GM18951 (cell line): Measurements from ENCODE around the gene GSTO1.

Experiments used
- POLR2A ChIP-seq: IDR thresholded peaks from 4 replicates; pipeline ENCODE4 v1.6.1; 2011; ENCODE audit warnings: mild to moderate bottlenecking; ENCODE audit not compliant: insufficient read length, insufficient read depth; ENCODE audit errors: extremely low read depth
- in situ Hi-C: fragments of 300-500 bp; cut with MboI; formaldehyde crosslinking; loops from one replicate; pipeline ENCODE4 v1.12.0; 2022; ENCODE audit warnings: low sequenced_read_pairs, mixed read lengths, inconsistent platforms; ENCODE audit not compliant: unreplicated experiment

The GSTO1 gene

DNA sequence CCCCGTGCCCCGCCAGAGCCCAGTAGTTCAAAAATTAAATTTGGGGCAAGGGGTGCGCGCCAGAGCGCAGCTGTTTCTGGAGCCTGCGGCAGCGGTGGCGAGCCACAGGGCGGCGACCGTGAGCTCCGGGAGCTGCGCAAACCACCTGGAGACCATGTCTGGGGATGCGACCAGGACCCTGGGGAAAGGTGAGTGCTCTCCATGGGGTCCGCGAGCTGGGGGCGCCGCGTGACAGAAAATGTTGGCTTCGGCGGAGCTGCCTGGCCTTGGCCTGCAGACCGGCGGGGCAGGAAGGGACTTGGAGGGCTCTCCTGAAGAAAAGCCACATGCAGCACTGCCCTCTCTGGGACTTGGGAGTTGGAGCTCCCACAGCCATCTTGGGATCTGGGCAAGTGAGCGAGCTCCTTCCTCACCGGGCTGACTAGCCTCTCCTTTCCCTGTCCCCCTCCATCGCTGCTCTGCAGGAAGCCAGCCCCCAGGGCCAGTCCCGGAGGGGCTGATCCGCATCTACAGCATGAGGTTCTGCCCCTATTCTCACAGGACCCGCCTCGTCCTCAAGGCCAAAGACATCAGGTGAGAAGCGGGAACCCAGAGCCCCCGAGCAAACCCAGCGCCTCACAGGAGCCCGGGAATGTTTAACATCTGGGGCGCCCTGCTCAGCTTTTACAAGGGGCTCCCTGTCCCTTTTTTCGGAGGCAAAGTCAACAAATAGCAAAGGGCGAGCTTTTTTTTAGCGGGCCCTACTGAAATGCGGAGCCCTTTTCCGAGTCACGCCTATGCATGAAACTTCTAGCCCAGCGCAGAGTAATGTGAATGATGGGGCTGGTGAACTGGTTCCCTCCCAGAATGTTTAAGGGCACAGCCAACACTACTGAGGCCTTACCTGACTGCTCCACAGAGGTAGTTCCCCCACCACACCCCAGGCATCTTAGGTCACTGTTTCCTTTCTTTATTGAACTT lies 20.4 kb downstream of the GSTO1 start:
- in situ Hi-C loops = no loop called here
- TF ChIP-seq POLR2A = no peak

DNA sequence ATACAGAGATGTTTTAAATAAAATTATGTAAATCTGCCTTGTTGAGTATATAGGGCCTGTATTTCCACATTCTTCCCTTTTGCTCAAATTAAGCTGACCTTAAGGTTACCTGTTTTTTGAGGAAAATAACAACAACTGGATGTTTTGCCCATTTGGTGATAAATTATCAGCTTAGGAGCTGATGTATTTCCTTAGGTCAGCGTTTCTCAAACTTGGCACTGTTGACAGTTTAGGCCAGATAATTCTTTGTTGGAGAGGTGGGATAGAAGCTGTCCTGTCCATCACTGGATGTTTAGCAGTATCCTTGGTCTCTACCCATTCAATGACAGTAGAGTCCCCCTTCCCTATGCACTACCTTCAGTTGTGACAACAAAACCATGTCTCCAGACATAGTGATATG lies 21.5 kb downstream of the GSTO1 start:
- TF ChIP-seq POLR2A = no peak
- in situ Hi-C loops = no loop called here

GRCh38 chr10:104277785-104278184 lies 23.1 kb downstream of the GSTO1 start:
- in situ Hi-C loops = no loop called here
- no peak for TF ChIP-seq POLR2A

DNA sequence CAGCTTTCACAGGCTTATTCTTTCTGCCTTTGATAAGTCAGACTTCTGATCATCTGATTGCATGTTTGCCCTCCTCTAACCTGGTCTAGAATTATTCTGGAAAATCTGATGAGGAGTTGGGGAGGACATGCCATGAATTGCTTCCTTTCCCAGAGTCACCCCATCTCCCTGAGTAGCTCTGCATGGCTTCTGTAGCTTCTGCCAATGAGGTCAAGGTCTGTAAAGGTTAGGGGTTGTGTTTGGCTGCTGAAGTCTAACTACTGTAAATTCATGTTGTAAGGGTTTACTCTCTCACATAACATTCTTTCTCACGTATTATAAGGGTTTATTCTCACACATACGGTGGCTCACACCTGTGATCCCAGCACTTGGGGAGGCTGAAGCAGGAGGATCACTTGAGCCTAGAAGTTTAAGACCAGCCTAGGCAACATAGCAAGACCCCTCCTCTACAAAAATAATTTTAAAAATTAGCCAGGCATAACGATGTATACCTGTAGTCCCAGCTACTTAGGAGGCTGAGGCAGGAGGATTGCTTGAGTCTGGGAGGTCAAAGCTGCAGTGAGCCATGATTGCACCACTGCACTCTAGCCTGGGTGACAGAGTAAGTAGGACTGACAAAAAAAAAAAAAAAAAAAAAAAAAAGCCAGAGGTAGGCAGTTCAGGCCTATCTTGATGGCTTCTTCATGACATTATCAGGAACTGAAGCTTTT lies 25.0 kb downstream of the GSTO1 start:
- TF ChIP-seq POLR2A = no peak
- in situ Hi-C loops = no loop called here

GRCh38 chr10:104281694-104282093 lies 27.0 kb downstream of the GSTO1 start:
- no peak for TF ChIP-seq POLR2A
- in situ Hi-C loops = no loop called here

DNA sequence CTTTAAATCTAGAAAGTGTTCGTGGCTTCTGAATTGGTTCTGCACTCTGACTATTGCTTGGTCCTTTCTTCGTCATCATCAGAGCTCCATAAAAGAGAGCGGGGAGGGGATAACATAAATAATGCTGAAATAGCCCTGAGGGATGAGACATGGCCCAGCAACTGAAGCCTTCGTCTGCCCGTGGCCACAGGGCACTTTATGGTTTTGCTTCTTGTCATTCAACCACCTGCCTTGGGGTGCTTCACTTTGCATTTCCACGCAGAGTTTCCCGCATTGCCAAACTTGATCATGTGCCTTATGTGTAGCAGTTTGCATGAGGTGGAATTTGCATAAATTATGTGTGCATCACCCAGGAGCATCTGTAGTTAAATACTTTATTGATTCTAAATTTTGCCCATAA lies 30.2 kb downstream of the GSTO1 start:
- TF ChIP-seq POLR2A = no peak
- in situ Hi-C loops = no loop called here

DNA sequence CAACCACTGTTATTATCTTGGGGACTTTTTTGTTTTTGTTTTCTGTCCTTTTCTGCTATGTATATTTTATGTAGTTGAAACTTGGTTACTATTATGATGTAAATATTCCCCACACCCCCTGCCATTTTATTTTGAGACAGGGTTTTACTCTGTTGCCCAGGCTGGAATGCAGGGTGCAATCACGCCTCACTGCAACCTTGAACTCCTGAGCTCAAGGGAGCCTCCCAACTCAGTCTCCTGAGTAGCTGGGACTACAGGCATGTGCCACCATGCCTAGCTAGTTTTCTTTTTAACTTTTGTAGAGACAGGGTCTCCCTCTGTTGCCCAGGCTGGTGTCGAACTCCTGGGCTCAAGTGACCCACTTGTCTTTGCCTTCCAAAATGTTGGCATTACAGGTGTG lies 32.2 kb downstream of the GSTO1 start:
- in situ Hi-C loops = no loop called here
- TF ChIP-seq POLR2A = no peak

GRCh38 chr10:104288355-104288754 lies 33.7 kb downstream of the GSTO1 start:
- no peak for TF ChIP-seq POLR2A
- in situ Hi-C loops = no loop called here

DNA sequence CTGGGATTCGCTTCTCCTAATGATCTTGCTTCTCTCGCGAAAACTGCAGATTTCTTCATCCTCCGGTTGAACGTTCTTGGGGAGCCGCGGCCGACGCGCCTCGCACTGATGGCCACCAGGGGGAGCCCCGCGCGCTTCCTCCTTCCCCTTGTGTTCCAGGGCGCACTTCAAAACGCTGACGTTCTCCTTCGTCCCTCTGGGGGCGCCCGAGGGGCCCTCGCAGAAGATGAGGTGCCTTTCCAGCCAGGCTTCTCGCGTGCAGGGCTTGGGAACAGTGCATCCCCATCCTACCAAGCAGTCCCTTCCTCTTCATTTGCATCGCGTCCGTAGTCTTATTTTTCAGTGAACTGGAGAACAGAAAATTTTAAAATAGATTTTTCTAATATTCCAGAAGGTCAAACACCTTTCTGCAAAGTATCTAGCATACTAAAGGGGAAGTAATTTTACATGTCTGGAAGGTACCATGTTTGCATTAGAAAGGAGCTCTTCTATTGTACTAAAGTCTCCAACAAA lies 36.8 kb downstream of the GSTO1 start:
- in situ Hi-C loops = no loop called here
- TF ChIP-seq POLR2A = no peak

DNA sequence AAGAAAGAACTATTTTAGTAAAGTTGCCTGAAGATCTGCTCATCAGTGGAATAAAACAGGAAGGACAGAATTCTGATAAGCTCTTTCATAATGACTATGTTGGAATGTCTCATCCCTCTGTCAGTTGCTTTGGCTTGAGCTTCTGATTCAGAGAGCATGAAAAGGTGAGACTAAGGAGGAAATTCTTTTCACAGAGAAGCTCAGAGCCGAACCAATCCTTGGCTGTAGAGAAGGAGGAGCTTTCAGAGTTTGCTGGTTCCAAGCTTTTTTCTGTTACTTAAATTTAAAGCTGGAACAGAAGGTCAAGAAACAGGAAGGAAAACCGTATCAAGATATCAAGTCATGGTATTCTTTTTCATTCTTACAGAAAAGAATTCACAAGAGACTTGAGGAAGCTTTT lies 38.3 kb downstream of the GSTO1 start:
- no peak for TF ChIP-seq POLR2A
- in situ Hi-C loops = no loop called here

- in situ Hi-C loops = no loop called here
- TF ChIP-seq POLR2A = no peak
These were observed 39.2 kb downstream of the GSTO1 start for GRCh38 chr10:104293781-104294321.

GRCh38 chr10:104296687-104297436 lies 42.2 kb downstream of the GSTO1 start:
- in situ Hi-C loops = no loop called here
- no peak for TF ChIP-seq POLR2A
